ENCODE measurements around the gene DDX39A. TPM values are rescaled to one million over a fixed set of nuclear protein-coding genes. Genes with fewer than 3 reads are reported as not detected.

Gene DDX39A
- total RNA-seq, 1 donor from 2014 or later: 66.9 TPM

- Mint-ChIP-seq H3K4me3 (ENCODE audit: low read depth) (no peak overlapping the region), H3K4me1 (ENCODE audit: low read depth) (no peaks in the 10 kb centered on the region), H3K9me3 (ENCODE audit: low read depth) (no peaks in the 10 kb centered on the region), H3K27ac (no peak overlapping the region), H3K36me3 (ENCODE audit: insufficient read depth) (no peaks in the 10 kb centered on the region), H3K27me3 (peaks cover 6% of the 10 kb centered on the region)
- no peak for DNase-seq (ENCODE audit: low spot score, unreplicated experiment)
- TF ChIP-seq, protein P1, sequence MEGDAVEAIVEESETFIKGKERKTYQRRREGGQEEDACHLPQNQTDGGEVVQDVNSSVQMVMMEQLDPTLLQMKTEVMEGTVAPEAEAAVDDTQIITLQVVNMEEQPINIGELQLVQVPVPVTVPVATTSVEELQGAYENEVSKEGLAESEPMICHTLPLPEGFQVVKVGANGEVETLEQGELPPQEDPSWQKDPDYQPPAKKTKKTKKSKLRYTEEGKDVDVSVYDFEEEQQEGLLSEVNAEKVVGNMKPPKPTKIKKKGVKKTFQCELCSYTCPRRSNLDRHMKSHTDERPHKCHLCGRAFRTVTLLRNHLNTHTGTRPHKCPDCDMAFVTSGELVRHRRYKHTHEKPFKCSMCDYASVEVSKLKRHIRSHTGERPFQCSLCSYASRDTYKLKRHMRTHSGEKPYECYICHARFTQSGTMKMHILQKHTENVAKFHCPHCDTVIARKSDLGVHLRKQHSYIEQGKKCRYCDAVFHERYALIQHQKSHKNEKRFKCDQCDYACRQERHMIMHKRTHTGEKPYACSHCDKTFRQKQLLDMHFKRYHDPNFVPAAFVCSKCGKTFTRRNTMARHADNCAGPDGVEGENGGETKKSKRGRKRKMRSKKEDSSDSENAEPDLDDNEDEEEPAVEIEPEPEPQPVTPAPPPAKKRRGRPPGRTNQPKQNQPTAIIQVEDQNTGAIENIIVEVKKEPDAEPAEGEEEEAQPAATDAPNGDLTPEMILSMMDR (IDR thresholded peaks at IDR 0.05; ENCODE audit: unreplicated experiment): no peak
These were observed 6.6 kb upstream of the DDX39A start for GRCh38 chr19:14425696-14426138.

GRCh38 chr19:14418856-14419105 lies 360 bp downstream of the DDX39A start:
- DNase-seq (ENCODE audit: low spot score, unreplicated experiment): peak; percentile 76
- peaks cover 12% of the 10 kb centered on the region for H3K4me1 Mint-ChIP-seq (ENCODE audit: low read depth)
- peak overlapping the region; percentile 98 for H3K27ac Mint-ChIP-seq
- no peaks in the 10 kb centered on the region for H3K27me3 Mint-ChIP-seq
- H3K4me3 Mint-ChIP-seq (ENCODE audit: low read depth): peak overlapping the region; percentile 93
- TF ChIP-seq, protein P1 (IDR thresholded peaks at IDR 0.05; ENCODE audit: unreplicated experiment): no peak
- H3K9me3 Mint-ChIP-seq (ENCODE audit: low read depth): no peaks in the 10 kb centered on the region
- H3K36me3 Mint-ChIP-seq (ENCODE audit: insufficient read depth): peaks cover 4% of the 10 kb centered on the region

GRCh38 chr19:14416817-14417231 lies 2.3 kb downstream of the DDX39A start:
- peak overlapping the region; percentile 63 for H3K27ac Mint-ChIP-seq
- no peak for DNase-seq (ENCODE audit: low spot score, unreplicated experiment)
- TF ChIP-seq, protein P1 (IDR thresholded peaks at IDR 0.05; ENCODE audit: unreplicated experiment): no peak
- peaks cover 4% of the 10 kb centered on the region for H3K36me3 Mint-ChIP-seq (ENCODE audit: insufficient read depth)
- H3K27me3 Mint-ChIP-seq: no peaks in the 10 kb centered on the region
- H3K4me1 Mint-ChIP-seq (ENCODE audit: low read depth): peaks cover 12% of the 10 kb centered on the region
- peak overlapping the region; percentile 59 for H3K4me3 Mint-ChIP-seq (ENCODE audit: low read depth)
- no peaks in the 10 kb centered on the region for H3K9me3 Mint-ChIP-seq (ENCODE audit: low read depth)

- Mint-ChIP-seq H3K36me3 (ENCODE audit: insufficient read depth) (peaks cover 7% of the 10 kb centered on the region), H3K27ac (peak overlapping the region; percentile 87), H3K4me1 (ENCODE audit: low read depth) (peaks cover 12% of the 10 kb centered on the region), H3K9me3 (ENCODE audit: low read depth) (no peaks in the 10 kb centered on the region), H3K27me3 (no peaks in the 10 kb centered on the region), H3K4me3 (ENCODE audit: low read depth) (no peak overlapping the region)
- DNase-seq (ENCODE audit: low spot score, unreplicated experiment): no peak
- TF ChIP-seq, protein P1 (IDR thresholded peaks at IDR 0.05; ENCODE audit: unreplicated experiment): no peak
These were observed 4.0 kb downstream of the DDX39A start for GRCh38 chr19:14414926-14415690.

DNA sequence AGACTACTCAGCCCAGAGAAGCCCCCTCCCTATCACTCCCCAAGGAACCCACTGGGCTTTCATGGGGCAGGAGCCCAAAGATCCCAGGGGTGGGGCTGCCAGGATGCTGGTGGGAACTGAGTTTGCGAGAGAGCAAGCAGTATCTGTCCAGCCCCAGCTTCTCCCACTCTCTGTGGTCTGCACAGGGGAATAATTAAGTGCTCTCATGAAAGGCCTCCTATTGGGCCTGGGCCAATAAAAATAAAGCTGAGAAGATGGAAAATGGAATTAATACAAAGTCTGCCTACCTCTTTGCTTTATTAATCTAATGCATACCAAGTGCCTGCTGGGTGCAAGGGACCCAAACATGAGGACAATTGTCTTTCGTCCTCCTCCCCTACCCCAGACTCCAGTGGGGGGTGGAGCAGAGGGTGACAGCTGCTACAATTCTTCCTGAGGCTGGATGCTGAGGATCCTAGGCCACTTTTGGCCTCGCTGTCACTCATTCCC lies 5.4 kb downstream of the DDX39A start:
- no peak overlapping the region for H3K4me3 Mint-ChIP-seq (ENCODE audit: low read depth)
- H3K27ac Mint-ChIP-seq: no peak overlapping the region
- peaks cover 11% of the 10 kb centered on the region for H3K36me3 Mint-ChIP-seq (ENCODE audit: insufficient read depth)
- no peaks in the 10 kb centered on the region for H3K9me3 Mint-ChIP-seq (ENCODE audit: low read depth)
- H3K4me1 Mint-ChIP-seq (ENCODE audit: low read depth): peaks cover 11% of the 10 kb centered on the region
- no peaks in the 10 kb centered on the region for H3K27me3 Mint-ChIP-seq
- TF ChIP-seq, protein P1 (IDR thresholded peaks at IDR 0.05; ENCODE audit: unreplicated experiment): no peak
- no peak for DNase-seq (ENCODE audit: low spot score, unreplicated experiment)

All from progenitor cell of endocrine pancreas (in vitro differentiated cells).